Caco-2 (cell line): ENCODE data around the gene KLHL29. TPM values are rescaled to one million over a fixed set of nuclear protein-coding genes. Genes with fewer than 3 reads are reported as not detected.
A peak's percentile ranks its signal among the peaks of the same experiment; 100 is the strongest.

Experiments used
- BruUV-seq: library from RNA; stranded (reverse); fragments of 400-500 nt; replicated peaks from 2 replicates; lab custom pipeline; 2021; lab: Mats Ljungman, UMichigan
- CTCF ChIA-PET: fragments of 300-600 bp; sonication (Branson Sonifier 250); formaldehyde crosslinking; loops from one replicate; lab custom pipeline; 2022; ENCODE audit warnings: antibody characterized with exemption; lab: Charles Lee
- POLR2A ChIA-PET: fragments of 300-600 bp; sonication (Branson Sonifier 250); formaldehyde crosslinking; loops from one replicate; lab custom pipeline; 2022; ENCODE audit warnings: antibody characterized with exemption; lab: Charles Lee
- DNase-seq, 2 experiments: peaks; one replicate each; pipeline versions ENCODE4 v3.0.0 to v3.0.0-alpha.2; 2020 to 2022
- H3K27me3 ChIP-seq: replicated peaks from 2 replicates; pipeline ENCODE4 v1.6.0; 2011; ENCODE audit warnings: low read length; ENCODE audit not compliant: control insufficient read depth, insufficient read depth
- H3K36me3 ChIP-seq: 2 replicates; pipeline ENCODE4 v1.5.1; 2011; ENCODE audit warnings: low read length; ENCODE audit not compliant: control insufficient read depth, insufficient read depth
- H3K4me1 ChIP-seq: fragments of 250-450 bp; sonication (Bioruptor Pico); 2 replicates; pipeline ENCODE4 v1.5.1; 2020; ENCODE audit warnings: mild to moderate bottlenecking
- H3K4me3 ChIP-seq: 2 replicates; pipeline ENCODE4 v1.5.1; 2011; ENCODE audit warnings: low read depth, mild to moderate bottlenecking, control low read depth, low read length
- H3K9me3 ChIP-seq: fragments of 250-450 bp; sonication (Bioruptor Pico); 2 replicates; pipeline ENCODE4 v1.5.1; 2020; ENCODE audit warnings: mild to moderate bottlenecking, moderate library complexity
- H3K27ac Mint-ChIP-seq: one replicate; pipeline ENCODE4 v1.8.0; 2022; ENCODE audit warnings: mixed read lengths; ENCODE audit not compliant: unreplicated experiment
- H3K27me3 Mint-ChIP-seq: one replicate; pipeline ENCODE4 v1.8.0; 2022; ENCODE audit warnings: mixed read lengths; ENCODE audit not compliant: insufficient read depth, unreplicated experiment
- H3K36me3 Mint-ChIP-seq: one replicate; pipeline ENCODE4 v1.8.0; 2022; ENCODE audit warnings: mild to moderate bottlenecking, mixed read lengths; ENCODE audit not compliant: insufficient read depth, unreplicated experiment
- H3K4me1 Mint-ChIP-seq: one replicate; pipeline ENCODE4 v1.8.0; 2022; ENCODE audit warnings: low read depth, mixed read lengths; ENCODE audit not compliant: unreplicated experiment
- H3K4me3 Mint-ChIP-seq: one replicate; pipeline ENCODE4 v1.8.0; 2022; ENCODE audit warnings: mild to moderate bottlenecking, moderate library complexity, mixed read lengths; ENCODE audit not compliant: unreplicated experiment
- H3K9me3 Mint-ChIP-seq: one replicate; pipeline ENCODE4 v1.8.0; 2022; ENCODE audit warnings: mixed read lengths; ENCODE audit not compliant: unreplicated experiment
- intact Hi-C: fragments of 100-400 bp; cut with micrococcal nuclease; formaldehyde crosslinking; loops from one replicate; pipeline ENCODE4 v1.10.0; 2022; ENCODE audit not compliant: unreplicated experiment
- total RNA-seq: library from RNA; stranded (reverse); gene quantifications from 2 replicates; pipeline ENCODE4 v1.2.3, GENCODE V29; 2022
- TF ChIP-seq, protein P1 (sequence below), 2 experiments: fragments of 200-600 bp in 1 of 2; IDR thresholded peaks; 1 replicate in 1 of 2; 2 replicates in 1 of 2; pipeline versions ENCODE4 v1.5.1 to v1.8.0; 2011 to 2022; ENCODE audit warnings: antibody characterized with exemption in 1 of 2, control low read depth in 1 of 2, inconsistent platforms in 1 of 2, low read depth in 1 of 2, low read length in 1 of 2, mild to moderate bottlenecking in 1 of 2, moderate library complexity in 1 of 2; ENCODE audit not compliant: insufficient read depth in 1 of 2, severe bottlenecking in 1 of 2, unreplicated experiment in 1 of 2

Gene KLHL29
- total RNA-seq, 1 experiment from 2014 or later = 0.61 TPM

DNA sequence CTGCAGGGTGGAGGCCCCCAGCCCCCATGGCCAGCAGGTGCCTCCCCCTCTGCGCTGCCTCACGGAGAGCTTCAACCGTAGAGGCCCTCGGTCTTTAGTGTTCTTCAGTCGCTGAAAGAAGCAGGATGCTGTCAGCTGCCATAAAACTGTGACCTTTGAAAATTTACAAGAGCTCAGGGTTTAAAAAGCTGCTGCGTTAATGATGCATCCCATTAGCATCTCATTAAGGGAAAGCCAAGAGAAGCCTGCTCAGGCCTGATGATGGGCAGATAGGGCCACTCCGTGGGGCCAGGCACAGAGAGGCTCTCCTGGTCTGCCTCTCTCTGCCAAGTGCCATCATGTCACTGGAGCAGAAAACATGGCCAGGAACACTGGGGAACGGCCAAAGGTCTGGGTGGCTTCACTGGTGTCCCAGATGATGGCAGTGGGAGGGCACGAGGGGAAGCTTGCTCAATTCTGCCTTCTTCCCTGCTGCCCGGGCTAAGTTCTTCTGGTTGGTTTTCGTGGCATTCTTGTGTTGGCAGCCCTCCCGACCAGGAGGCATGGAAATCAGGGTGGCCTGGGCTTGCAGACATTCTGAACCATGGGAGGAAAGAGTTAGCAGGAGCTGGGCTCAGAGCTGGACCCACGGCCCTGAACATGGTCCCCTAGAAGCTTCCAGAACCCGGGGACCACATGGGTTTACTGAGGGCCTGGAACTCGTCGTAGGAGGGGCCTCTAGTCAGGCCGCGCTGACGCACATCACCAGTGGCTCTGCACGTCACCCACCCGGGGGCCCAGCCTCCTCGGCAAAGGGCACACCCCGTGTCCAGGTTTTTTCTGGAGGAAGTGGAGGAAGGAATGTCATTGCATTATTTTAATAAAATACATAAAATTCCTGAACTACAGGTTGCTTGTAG is 250.7 kb downstream of the KLHL29 start:
- H3K27ac Mint-ChIP-seq = no peak overlapping the region
- intact Hi-C loops = loop anchor here (5.0 kb wide), 1 partner anchor 127 kb away; no protein-coding TSS in a partner anchor
- Histone ChIP-seq H3K4me3 (no peak overlapping the region), H3K9me3 (no peaks in the 10 kb centered on the region), H3K36me3 (no peaks in the 10 kb centered on the region), H3K27me3 (no peaks in the 10 kb centered on the region), H3K4me1 (no peaks in the 10 kb centered on the region)
- no peaks in the 10 kb centered on the region for H3K4me1 Mint-ChIP-seq
- no peak overlapping the region for H3K4me3 Mint-ChIP-seq
- peaks cover 6% of the 10 kb centered on the region for H3K36me3 Mint-ChIP-seq
- CTCF ChIA-PET = interaction anchor here (0.5 to 1.0 kb wide), 2 partner anchors 11 to 134 kb away, joined by 3 to 4 read pairs; no protein-coding TSS in a partner anchor
- no peak for DNase-seq
- H3K27me3 Mint-ChIP-seq = no peaks in the 10 kb centered on the region
- POLR2A ChIA-PET = no interaction called here
- no peaks in the 10 kb centered on the region for H3K9me3 Mint-ChIP-seq
- no TSS peak for BruUV-seq
- TF ChIP-seq, protein P1, sequence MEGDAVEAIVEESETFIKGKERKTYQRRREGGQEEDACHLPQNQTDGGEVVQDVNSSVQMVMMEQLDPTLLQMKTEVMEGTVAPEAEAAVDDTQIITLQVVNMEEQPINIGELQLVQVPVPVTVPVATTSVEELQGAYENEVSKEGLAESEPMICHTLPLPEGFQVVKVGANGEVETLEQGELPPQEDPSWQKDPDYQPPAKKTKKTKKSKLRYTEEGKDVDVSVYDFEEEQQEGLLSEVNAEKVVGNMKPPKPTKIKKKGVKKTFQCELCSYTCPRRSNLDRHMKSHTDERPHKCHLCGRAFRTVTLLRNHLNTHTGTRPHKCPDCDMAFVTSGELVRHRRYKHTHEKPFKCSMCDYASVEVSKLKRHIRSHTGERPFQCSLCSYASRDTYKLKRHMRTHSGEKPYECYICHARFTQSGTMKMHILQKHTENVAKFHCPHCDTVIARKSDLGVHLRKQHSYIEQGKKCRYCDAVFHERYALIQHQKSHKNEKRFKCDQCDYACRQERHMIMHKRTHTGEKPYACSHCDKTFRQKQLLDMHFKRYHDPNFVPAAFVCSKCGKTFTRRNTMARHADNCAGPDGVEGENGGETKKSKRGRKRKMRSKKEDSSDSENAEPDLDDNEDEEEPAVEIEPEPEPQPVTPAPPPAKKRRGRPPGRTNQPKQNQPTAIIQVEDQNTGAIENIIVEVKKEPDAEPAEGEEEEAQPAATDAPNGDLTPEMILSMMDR (IDR thresholded peaks at IDR 0.05; ENCODE audit: insufficient read depth in 1 of 2, low read depth in 1 of 2, low read length in 1 of 2, severe bottlenecking in 1 of 2, unreplicated experiment in 1 of 2) = no peak

DNA sequence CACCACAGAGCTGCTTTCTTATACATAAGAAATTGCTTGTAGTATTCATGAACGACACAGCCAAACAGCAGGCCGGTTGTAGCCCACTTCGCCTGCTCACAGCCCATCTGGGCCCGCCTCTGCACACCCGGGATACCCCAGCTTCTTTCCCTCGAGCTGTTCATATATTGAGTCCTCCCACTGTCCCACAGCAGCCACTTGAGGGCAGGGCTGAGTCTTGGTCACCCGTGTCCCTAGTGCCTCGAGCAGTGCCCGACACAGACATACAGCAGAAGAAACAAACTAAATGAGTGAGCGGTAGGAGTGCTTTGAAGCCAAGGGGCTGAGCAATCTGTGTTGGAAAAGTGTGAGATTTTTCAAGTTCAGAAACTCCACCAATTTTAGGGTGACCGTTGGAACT is 251.4 kb downstream of the KLHL29 start:
- no peaks in the 10 kb centered on the region for H3K4me1 Mint-ChIP-seq
- H3K36me3 ChIP-seq = no peaks in the 10 kb centered on the region
- no peak overlapping the region for H3K4me3 Mint-ChIP-seq
- TF ChIP-seq, protein P1 (IDR thresholded peaks at IDR 0.05; ENCODE audit: insufficient read depth in 1 of 2, low read depth in 1 of 2, low read length in 1 of 2, severe bottlenecking in 1 of 2, unreplicated experiment in 1 of 2) = peak in 1 of 2 experiments; percentile 24
- intact Hi-C loops = loop anchor here (5.0 kb wide), 1 partner anchor 126 kb away; no protein-coding TSS in a partner anchor
- ChIA-PET POLR2A (no interaction called here), CTCF (interaction anchor here (0.5 to 1.0 kb wide), 2 partner anchors 12 to 133 kb away, joined by 3 to 4 read pairs; no protein-coding TSS in a partner anchor)
- H3K27ac Mint-ChIP-seq = no peak overlapping the region
- H3K4me1 ChIP-seq = no peaks in the 10 kb centered on the region
- no peaks in the 10 kb centered on the region for H3K9me3 ChIP-seq
- no peaks in the 10 kb centered on the region for H3K27me3 ChIP-seq
- H3K36me3 Mint-ChIP-seq = peaks cover 6% of the 10 kb centered on the region
- BruUV-seq = no TSS peak
- no peaks in the 10 kb centered on the region for H3K27me3 Mint-ChIP-seq
- H3K9me3 Mint-ChIP-seq = no peaks in the 10 kb centered on the region
- no peak overlapping the region for H3K4me3 ChIP-seq
- peak; percentile 27 to 52 for DNase-seq

- H3K36me3 Mint-ChIP-seq = peaks cover 6% of the 10 kb centered on the region
- Histone ChIP-seq H3K4me1 (no peaks in the 10 kb centered on the region), H3K9me3 (no peaks in the 10 kb centered on the region), H3K36me3 (no peaks in the 10 kb centered on the region), H3K27me3 (no peaks in the 10 kb centered on the region), H3K4me3 (no peak overlapping the region)
- no peaks in the 10 kb centered on the region for H3K27me3 Mint-ChIP-seq
- H3K27ac Mint-ChIP-seq = no peak overlapping the region
- no peaks in the 10 kb centered on the region for H3K9me3 Mint-ChIP-seq
- ChIA-PET CTCF (no interaction called here), POLR2A (no interaction called here)
- no peaks in the 10 kb centered on the region for H3K4me1 Mint-ChIP-seq
- no peak for DNase-seq
- no peak overlapping the region for H3K4me3 Mint-ChIP-seq
- BruUV-seq = no TSS peak
- TF ChIP-seq, protein P1 (IDR thresholded peaks at IDR 0.05; ENCODE audit: insufficient read depth in 1 of 2, low read depth in 1 of 2, low read length in 1 of 2, severe bottlenecking in 1 of 2, unreplicated experiment in 1 of 2) = no peak
- intact Hi-C loops = loop anchor here (5.0 kb wide), 1 partner anchor 125 kb away; no protein-coding TSS in a partner anchor
Measured at GRCh38 chr2:23637011-23637778, 252.2 kb downstream of the KLHL29 start.
